ENCODE results near the gene OPCML. TPM values are rescaled to one million over a fixed set of nuclear protein-coding genes. Genes with fewer than 3 reads are reported as not detected.

The OPCML gene
- polyA plus RNA-seq, 10 donors: 0.84 to 2.8 (median 1.8) TPM

GRCh38 chr11:133040289-133040900 lies 491.9 kb downstream of the OPCML start:
- DNase-seq: peak in 1 of 3 donors; percentile 68

- no peak for DNase-seq
Observed at GRCh38 chr11:133038850-133039249, 493.5 kb downstream of the OPCML start.

GRCh38 chr11:133034929-133035328 lies 497.4 kb downstream of the OPCML start:
- DNase-seq: no peak

GRCh38 chr11:133029107-133029506 lies 503.2 kb downstream of the OPCML start:
- DNase-seq: no peak

GRCh38 chr11:133026952-133027351 lies 505.3 kb downstream of the OPCML start:
- no peak for DNase-seq

GRCh38 chr11:133024301-133024700 lies 508.0 kb downstream of the OPCML start:
- DNase-seq: no peak

- no peak for DNase-seq
Observed at GRCh38 chr11:133023232-133023631, 509.1 kb downstream of the OPCML start.

GRCh38 chr11:133021553-133021952 lies 510.7 kb downstream of the OPCML start:
- DNase-seq: no peak

- DNase-seq: no peak
Observed at GRCh38 chr11:133020372-133020714, 512.0 kb downstream of the OPCML start.

- DNase-seq: no peak
Observed at GRCh38 chr11:133019545-133020371, 512.5 kb downstream of the OPCML start.

- DNase-seq: no peak
Observed at GRCh38 chr11:133015457-133015856, 516.8 kb downstream of the OPCML start.

GRCh38 chr11:133014337-133014736 lies 518.0 kb downstream of the OPCML start:
- no peak for DNase-seq

GRCh38 chr11:133012803-133013202 lies 519.5 kb downstream of the OPCML start:
- DNase-seq: no peak

- no peak for DNase-seq
Observed at GRCh38 chr11:133011604-133012003, 520.7 kb downstream of the OPCML start.

- DNase-seq: no peak
Observed at GRCh38 chr11:133007027-133007584, 525.2 kb downstream of the OPCML start.

- no peak for DNase-seq
Observed at GRCh38 chr11:133004369-133004768, 527.9 kb downstream of the OPCML start.

- no peak for DNase-seq
Observed at GRCh38 chr11:132999516-132999915, 532.8 kb downstream of the OPCML start.

GRCh38 chr11:132999031-132999430 lies 533.3 kb downstream of the OPCML start:
- DNase-seq: no peak

GRCh38 chr11:132997396-132997795 lies 534.9 kb downstream of the OPCML start:
- DNase-seq: no peak

- DNase-seq: peak in 1 of 3 donors; percentile 22
Observed at GRCh38 chr11:132994966-132995365, 537.3 kb downstream of the OPCML start.

- peak in 1 of 3 donors; percentile 17 for DNase-seq
Observed at GRCh38 chr11:132993991-132994502, 538.3 kb downstream of the OPCML start.

- peak in 1 of 3 donors; percentile 16 for DNase-seq
Observed at GRCh38 chr11:132992838-132993631, 539.3 kb downstream of the OPCML start.
